Activated naive CD4-positive, alpha-beta T cell treated with anti-CD3 and anti-CD28 coated beads, Interleukin-2, amount 50 U/mL, for 24 hours (primary cell): ENCODE results near the gene ITGA5.

Source experiments
- H3K27ac Mint-ChIP-seq: one replicate; pipeline ENCODE4 v1.8.0; 2021; ENCODE audit warnings: mild to moderate bottlenecking, mixed read lengths
- H3K27me3 Mint-ChIP-seq: one replicate; pipeline ENCODE4 v1.8.0; 2021; ENCODE audit warnings: mixed read lengths
- H3K36me3 Mint-ChIP-seq: one replicate; pipeline ENCODE4 v1.8.0; 2021; ENCODE audit warnings: mixed read lengths
- H3K4me1 Mint-ChIP-seq: one replicate; pipeline ENCODE4 v1.8.0; 2021; ENCODE audit warnings: mixed read lengths
- H3K4me3 Mint-ChIP-seq: one replicate; pipeline ENCODE4 v1.8.0; 2021; ENCODE audit warnings: mild to moderate bottlenecking, mixed read lengths
- H3K9me3 Mint-ChIP-seq: one replicate; pipeline ENCODE4 v1.8.0; 2021; ENCODE audit warnings: mixed read lengths

Gene ITGA5

DNA sequence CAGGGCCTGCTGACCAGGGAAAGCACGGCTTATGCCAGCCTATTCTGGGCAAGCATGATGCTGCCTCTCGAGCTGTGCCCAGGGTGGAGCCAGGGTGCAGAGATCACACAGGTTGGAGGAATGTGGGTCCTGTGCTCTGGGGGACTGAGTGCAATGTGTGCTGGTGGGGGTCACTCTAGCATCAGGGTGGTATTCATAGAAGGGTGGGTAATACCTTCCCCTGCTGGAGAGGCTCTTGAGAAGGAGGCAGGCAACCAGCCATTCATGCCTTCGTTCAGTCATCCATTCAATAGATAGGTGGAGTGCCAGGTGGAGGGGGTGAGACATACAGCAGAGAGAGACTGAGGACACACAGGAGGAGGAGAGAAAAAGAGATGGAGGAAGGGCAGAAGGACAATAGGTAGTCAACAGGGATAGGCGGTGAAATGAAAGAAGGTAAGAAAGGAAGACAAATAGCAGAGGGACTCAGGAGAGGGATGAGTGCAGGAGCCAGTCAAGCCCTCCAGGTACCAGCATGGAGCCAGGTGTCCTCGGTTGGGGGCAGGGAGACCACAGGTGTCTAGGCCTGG, 29.4 kb downstream of the ITGA5 start:
- no peaks in the 10 kb centered on the region for H3K9me3 Mint-ChIP-seq
- H3K27me3 Mint-ChIP-seq = no peaks in the 10 kb centered on the region
- peaks cover 37% of the 10 kb centered on the region for H3K4me1 Mint-ChIP-seq
- H3K27ac Mint-ChIP-seq = no peak overlapping the region
- H3K36me3 Mint-ChIP-seq = peaks cover 3% of the 10 kb centered on the region
- H3K4me3 Mint-ChIP-seq = peak overlapping the region; percentile 59

DNA sequence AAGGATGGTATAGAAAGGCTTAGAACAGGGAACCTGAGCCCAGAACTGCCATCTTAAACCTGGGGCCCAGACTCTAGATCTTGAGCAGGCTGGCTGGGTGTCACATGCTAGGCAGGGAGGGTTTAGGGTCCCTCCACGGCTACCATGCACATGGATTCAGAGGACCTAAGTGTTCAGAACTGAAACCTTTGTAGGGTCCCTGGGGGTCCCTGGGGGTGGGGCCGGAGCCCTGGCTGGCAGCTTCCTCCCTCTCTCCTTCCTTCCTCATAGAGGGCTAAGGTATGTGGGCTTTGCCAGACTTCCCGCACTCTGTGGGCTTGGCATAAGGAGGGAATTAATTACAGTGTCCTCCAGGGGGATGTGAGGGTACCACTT, 29.9 kb downstream of the ITGA5 start:
- H3K9me3 Mint-ChIP-seq = no peaks in the 10 kb centered on the region
- H3K4me1 Mint-ChIP-seq = peaks cover 32% of the 10 kb centered on the region
- peaks cover 3% of the 10 kb centered on the region for H3K36me3 Mint-ChIP-seq
- no peak overlapping the region for H3K4me3 Mint-ChIP-seq
- no peaks in the 10 kb centered on the region for H3K27me3 Mint-ChIP-seq
- no peak overlapping the region for H3K27ac Mint-ChIP-seq

DNA sequence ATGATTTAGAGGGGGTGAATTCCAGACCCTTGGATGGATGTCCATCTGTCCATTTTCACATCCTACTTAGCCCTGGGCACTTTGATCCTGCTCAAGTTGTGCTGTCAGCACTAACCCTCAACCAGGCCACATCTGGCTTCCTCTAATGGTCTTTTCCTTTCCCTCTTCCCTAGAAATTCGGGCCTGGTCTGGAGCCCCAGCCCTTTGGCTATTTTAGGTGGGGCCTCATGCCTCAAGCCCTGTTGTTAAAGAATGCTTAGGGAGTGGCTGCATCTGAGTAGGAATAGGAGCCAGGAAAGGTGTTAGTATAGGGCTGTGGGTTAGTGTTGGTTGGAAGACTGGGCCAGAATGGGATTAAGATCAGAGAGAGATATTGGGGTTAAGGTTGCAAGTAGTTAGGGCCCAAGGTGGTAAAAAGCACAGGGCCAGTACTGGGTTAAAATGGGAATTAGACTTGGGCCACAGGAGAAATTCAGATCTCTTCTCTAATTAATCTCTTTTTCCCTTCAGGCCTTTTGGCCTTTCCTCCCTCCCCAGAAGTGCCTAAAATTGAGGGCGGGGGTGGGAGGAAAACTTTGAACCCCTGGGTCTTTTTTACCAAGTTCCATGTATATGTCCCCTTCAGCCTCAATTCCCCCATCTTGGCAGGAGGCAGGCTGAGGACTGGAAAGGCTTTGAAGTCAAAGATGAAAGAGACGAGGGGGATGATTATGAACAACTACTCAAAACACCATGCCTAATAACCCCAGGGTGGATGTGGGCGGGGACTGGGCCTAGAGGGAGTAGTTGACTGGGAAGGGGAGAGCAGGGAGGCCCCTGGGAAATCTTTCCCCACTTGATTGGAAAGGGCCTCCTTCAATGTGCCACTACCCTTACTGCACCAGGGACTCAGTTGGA, 30.6 kb downstream of the ITGA5 start:
- no peak overlapping the region for H3K4me3 Mint-ChIP-seq
- peak overlapping the region; percentile 51 for H3K27ac Mint-ChIP-seq
- peaks cover 2% of the 10 kb centered on the region for H3K36me3 Mint-ChIP-seq
- H3K9me3 Mint-ChIP-seq = no peaks in the 10 kb centered on the region
- peaks cover 25% of the 10 kb centered on the region for H3K4me1 Mint-ChIP-seq
- H3K27me3 Mint-ChIP-seq = no peaks in the 10 kb centered on the region

DNA sequence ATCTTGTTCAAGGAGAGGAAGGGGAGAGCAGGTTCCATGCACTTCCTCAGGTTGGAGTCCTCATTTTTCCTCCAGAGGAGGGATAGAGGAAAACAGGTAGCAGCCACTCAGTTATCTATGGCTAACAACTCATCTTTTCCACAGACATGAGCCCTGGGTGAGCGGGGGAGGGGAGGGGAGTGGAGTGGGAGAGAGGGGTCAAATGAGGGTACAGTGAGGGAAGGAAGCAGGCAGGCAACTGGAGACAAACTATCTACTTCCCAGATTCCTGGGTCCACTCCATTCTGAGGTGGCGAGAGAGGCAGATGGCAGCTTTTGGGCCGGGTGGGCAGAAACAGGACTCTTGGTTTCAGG, 32.0 kb downstream of the ITGA5 start:
- Mint-ChIP-seq H3K9me3 (no peaks in the 10 kb centered on the region), H3K27me3 (no peaks in the 10 kb centered on the region), H3K36me3 (peaks cover 2% of the 10 kb centered on the region), H3K27ac (no peak overlapping the region), H3K4me3 (no peak overlapping the region), H3K4me1 (peaks cover 22% of the 10 kb centered on the region)

DNA sequence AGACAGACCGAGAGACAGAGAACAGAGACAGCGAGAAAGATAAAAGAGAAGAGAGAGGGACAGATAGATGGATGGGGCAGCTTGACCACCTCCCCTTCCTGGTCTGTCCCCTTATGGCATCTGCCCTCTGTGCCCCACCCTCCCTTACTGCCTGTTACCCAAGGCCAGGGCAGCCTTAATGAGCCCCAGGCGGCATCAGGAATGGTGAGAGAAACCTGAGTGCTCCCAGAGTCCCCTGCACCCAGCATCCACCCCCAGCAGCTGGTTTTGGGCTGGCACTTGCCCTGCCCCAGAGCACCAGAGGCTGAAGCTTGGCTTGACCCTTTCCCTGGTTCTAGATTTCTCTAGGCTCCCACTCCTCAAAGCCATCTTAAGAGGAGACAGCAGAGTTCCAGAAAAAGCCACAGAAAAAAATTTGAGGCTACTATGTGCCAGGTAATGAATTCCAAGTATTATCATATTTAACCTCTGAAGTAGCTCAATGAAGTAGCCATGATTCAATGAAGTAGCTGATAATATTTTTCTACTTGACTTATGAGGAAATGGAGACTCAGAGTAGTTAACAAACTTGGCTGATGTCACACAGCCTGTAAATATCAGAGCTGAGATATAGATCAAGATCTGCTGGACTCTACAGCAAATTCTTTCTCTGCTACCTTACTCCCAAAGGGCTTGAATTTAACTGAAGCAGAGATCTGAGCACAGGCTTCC, 32.5 kb downstream of the ITGA5 start:
- Mint-ChIP-seq H3K36me3 (no peaks in the 10 kb centered on the region), H3K27ac (no peak overlapping the region), H3K4me3 (no peak overlapping the region), H3K4me1 (peaks cover 17% of the 10 kb centered on the region), H3K27me3 (no peaks in the 10 kb centered on the region), H3K9me3 (no peaks in the 10 kb centered on the region)

DNA sequence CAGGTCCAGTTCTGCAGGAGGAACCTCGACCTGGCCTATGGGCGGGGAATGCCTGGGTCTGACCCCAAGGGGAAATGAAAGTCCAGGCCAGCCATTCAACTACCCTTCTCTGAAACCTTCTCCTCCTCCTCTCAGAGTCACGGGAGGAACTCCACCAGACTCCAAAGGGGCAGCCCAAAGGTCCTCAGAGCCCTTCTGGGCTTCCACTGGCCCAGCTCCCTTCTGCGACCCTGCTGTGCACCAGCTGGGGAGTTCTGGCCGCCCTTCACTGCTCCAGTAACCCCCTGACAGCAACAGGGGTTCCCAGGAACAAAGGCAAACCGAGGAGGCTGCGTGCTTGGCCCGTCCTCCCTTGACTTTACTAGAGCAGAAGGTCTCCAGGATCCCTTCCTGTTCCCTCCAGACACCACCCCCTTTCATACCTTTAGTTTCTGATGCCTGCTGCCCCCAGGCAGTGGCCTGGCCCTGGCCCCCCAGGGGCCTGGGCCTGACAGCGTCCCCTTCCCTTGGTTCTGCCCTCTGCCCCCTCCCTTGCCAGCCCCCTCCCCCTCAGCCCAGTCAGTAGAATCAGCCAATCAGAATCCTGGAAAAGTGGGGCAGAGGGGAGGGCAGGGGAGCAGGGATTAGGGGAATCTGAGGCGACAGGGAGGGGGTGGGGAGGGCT, 33.7 kb downstream of the ITGA5 start:
- peaks cover 13% of the 10 kb centered on the region for H3K4me1 Mint-ChIP-seq
- H3K9me3 Mint-ChIP-seq = no peaks in the 10 kb centered on the region
- no peaks in the 10 kb centered on the region for H3K27me3 Mint-ChIP-seq
- H3K36me3 Mint-ChIP-seq = no peaks in the 10 kb centered on the region
- H3K4me3 Mint-ChIP-seq = no peak overlapping the region
- H3K27ac Mint-ChIP-seq = no peak overlapping the region

DNA sequence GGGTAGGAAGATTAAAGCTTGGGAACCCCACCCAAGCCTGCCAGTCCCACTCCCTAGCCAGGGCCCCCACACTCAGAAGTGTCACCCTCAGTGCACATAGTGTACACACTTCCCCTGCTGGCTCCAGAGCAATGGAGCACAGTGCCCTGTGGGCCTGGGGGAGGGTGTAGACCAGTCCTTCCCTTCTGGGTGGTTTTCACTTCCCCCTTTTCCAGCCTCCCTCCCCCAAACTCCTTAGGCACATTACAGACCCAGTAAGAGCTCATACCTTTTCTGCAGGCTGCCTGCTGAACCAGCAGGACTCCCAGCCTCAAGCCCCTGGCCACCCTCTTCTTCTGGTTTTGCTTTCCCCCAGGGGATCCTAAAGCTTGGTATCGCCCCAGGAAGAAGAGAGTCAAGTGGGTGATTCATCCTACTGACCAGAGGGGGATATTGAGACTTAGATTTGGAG, 34.5 kb downstream of the ITGA5 start, which contains the start of gene ZNF385A:
TSS of gene ZNF385A (minus strand) at position 143 of the 451 bp plus-strand sequence. CDS start 219 bp downstream, outside the sequence.
- Mint-ChIP-seq H3K36me3 (no peaks in the 10 kb centered on the region), H3K27ac (no peak within 1 kb of the TSS), H3K4me3 (no peak within 1 kb of the TSS), H3K27me3 (no peaks in the 10 kb centered on the region), H3K9me3 (no peaks in the 10 kb centered on the region), H3K4me1 (peaks cover 11% of the 10 kb centered on the region)

DNA sequence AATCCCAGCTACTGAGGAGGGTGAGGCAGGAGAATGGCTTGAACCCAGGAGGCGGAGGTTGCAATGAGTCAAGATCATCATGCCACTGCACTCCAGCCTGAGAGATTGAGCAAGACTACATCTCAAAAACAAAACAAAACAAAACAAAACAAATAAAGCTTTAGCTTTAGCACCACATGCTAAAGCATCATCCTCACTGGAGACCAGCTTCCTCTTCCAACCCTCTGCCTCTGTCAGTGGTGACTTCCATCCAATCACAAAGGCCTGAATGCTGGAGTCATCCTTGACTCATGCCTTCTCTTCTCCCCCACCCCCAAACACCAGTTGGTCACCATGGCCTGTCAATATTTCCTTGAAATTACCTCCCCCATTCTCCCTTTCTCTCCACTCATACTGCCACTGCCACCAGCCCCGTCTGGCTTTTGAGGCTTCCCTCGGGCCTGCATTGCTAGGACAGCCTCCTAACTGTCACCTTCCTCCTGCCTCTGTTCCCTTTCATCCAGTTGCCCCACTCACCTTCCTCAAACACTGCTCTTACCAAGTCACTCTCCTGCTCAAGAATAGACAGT, 35.9 kb downstream of the ITGA5 start:
- Mint-ChIP-seq H3K4me3 (no peak overlapping the region), H3K27me3 (no peaks in the 10 kb centered on the region), H3K36me3 (no peaks in the 10 kb centered on the region), H3K27ac (peak overlapping the region; percentile 72), H3K9me3 (no peaks in the 10 kb centered on the region), H3K4me1 (peaks cover 10% of the 10 kb centered on the region)

DNA sequence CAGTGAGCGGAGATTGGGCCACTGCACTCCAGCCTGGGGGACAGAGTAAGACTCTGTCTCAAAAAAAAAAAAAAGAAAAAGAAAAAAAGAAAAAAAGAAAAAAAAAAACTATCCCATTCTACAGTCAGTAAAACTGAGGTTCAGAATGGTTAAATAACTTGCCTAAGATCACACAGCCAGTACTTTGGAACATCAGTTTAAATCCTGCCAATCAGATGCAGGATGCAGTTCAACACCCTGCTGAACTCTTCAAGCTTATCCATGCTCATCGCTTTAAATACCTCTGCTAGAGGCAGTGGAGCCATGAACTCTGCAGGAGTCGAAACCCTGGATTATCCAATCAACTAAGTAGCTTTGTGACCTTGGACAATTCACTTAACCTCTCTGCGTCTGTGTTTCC, 37.9 kb downstream of the ITGA5 start:
- Mint-ChIP-seq H3K36me3 (no peaks in the 10 kb centered on the region), H3K27me3 (no peaks in the 10 kb centered on the region), H3K4me1 (peaks cover 5% of the 10 kb centered on the region), H3K9me3 (no peaks in the 10 kb centered on the region), H3K4me3 (no peak overlapping the region), H3K27ac (no peak overlapping the region)

DNA sequence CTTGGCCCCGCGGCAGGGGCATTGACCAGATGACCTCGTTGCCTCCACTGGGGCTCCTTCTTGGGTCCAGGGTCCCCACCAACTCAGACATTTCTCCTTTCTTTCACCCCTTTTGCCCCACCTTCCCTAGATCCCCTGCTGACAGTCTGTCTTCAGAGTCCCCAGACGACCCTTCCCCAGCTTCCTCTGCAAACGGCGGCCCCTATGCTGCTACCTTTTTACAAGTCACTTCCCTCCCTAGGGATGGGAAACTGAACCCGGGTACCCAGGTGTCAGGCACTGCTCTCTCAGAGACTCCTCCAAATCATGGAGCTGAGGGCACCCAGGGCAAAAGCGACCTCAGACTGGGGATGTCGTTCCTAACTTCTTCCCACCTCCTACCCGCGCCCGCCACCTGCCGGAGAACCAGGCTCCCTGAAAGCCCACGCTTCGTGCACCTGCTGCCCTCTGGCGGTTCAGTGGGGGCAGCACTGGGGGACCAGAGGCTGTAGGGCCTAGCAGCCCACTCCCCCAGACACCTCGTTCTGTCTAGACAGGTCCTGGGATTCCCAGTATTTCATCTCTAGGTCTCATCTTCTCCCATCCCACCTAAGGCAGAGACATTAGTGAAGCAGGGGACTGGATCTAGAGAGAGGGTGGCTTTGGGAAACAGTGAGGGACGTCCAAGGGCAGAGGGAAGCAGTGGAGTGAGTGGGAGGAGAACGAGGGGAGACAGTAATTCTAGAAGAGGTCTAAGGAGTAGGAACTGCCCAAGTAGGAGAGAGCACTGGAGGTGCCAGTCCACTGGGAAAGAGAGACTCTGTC, 39.5 kb downstream of the ITGA5 start:
- Mint-ChIP-seq H3K4me1 (peaks cover 5% of the 10 kb centered on the region), H3K27me3 (no peaks in the 10 kb centered on the region), H3K27ac (peak overlapping the region; percentile 23), H3K9me3 (no peaks in the 10 kb centered on the region), H3K36me3 (no peaks in the 10 kb centered on the region), H3K4me3 (peak overlapping the region; percentile 49)

DNA sequence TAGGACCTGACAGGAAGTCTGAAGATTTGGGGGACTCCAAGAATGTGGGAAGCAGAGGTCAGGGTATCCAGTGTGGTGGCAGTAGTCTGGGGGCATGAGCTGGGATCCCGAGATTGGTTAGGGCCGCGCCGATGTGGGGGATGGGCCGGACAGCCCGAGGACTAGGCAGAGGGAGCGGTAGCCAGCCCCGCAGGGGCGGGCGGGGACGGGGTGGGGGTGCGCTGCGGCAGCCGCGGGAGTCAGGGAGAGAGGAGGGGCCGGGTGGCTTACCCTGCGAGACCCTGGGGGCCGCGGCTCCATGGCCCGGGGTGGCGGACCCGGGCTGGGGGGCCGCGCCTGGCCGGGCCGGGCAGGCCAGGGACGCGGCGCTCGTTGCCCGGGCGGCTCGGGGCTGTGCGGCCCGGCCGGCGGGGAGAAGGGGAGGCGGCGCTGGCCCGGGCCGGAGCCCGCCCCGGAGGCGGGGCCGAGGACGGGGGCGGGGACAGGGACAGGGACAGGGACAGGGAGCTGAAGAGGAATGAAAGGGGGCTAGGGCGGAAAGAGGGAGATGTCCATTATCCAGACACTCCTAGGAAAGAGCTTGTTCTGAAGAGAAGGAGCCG, 40.2 kb downstream of the ITGA5 start:
- H3K36me3 Mint-ChIP-seq = no peaks in the 10 kb centered on the region
- peaks cover 5% of the 10 kb centered on the region for H3K4me1 Mint-ChIP-seq
- H3K9me3 Mint-ChIP-seq = no peaks in the 10 kb centered on the region
- H3K27me3 Mint-ChIP-seq = no peaks in the 10 kb centered on the region
- no peak overlapping the region for H3K27ac Mint-ChIP-seq
- no peak overlapping the region for H3K4me3 Mint-ChIP-seq

DNA sequence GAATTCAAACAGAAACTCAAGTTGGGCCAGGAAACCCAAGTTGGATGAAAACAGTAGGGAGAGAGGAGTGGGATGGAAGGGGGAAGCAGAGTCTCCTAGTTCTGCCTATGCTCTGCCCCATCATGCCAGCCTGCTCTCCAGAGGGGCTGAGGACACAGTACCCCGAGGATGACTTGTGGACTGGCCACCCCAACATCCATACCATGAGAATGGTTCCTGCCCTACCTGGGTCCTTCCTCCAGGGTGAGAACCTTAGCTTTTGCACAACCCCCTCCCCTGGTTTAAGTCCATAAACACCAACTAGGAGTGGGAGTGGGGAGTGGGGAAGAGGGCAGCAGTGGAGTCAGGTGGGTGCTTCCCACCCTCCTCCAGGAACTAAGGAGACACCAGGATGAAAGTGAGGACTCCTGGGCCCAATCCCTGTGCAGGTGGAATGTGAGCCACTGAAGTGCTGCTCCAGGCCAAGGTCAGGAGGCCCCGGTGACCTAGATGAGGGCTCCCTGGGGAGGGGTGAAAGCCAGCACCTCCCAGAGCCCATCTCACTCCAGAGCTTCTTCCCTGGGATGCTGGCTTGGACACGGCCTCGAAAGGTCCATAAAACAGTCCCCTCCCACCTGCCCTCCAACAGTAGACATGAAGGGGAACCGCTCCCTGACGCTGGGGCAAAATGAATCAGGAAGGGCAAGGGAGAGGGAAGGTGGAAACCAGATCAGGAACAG, 41.1 kb downstream of the ITGA5 start:
- peaks cover 12% of the 10 kb centered on the region for H3K4me1 Mint-ChIP-seq
- no peak overlapping the region for H3K27ac Mint-ChIP-seq
- H3K9me3 Mint-ChIP-seq = no peaks in the 10 kb centered on the region
- no peaks in the 10 kb centered on the region for H3K27me3 Mint-ChIP-seq
- H3K36me3 Mint-ChIP-seq = no peaks in the 10 kb centered on the region
- no peak overlapping the region for H3K4me3 Mint-ChIP-seq

DNA sequence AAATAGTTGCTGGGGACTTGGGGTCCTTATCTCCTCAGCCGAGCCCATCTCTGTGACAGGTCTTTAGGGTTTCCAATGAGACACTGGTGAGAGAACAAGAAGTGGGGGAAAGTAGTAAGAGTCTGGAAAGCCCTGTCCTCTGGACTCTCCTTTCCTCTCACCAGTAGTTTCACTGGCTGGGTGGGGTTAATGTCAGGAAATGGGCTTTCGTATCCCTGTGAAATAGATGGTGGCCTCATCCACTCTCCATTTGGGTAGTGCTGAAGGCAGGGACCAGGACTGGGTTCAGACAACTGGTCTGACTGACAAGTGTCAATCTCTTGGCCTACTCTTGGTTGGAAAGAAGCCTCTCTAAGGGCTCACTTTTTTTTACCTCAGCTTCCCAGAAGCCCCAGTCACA, 42.1 kb downstream of the ITGA5 start:
- H3K4me1 Mint-ChIP-seq = peaks cover 18% of the 10 kb centered on the region
- no peaks in the 10 kb centered on the region for H3K9me3 Mint-ChIP-seq
- no peaks in the 10 kb centered on the region for H3K36me3 Mint-ChIP-seq
- no peaks in the 10 kb centered on the region for H3K27me3 Mint-ChIP-seq
- no peak overlapping the region for H3K27ac Mint-ChIP-seq
- no peak overlapping the region for H3K4me3 Mint-ChIP-seq

DNA sequence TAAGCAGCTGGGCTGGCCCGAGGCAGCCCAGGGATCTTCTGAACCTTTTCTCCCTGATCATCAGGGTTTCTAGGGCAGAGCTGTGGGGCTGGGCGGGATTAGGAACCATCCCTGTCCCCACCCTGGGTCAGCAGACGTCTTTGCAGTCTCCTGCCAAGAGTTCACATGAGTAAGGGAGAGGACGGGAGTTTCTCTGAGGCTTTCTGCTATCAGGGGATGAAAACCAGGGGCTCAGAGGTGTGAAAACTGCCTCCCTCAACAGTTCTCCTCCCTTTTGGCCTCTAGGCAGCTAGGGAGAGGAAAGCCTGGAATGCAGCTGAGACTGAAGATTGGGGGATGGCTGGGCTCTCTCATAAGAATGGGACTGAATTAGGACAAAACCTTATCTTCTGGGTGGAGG, 42.5 kb downstream of the ITGA5 start:
- H3K9me3 Mint-ChIP-seq = no peaks in the 10 kb centered on the region
- no peak overlapping the region for H3K27ac Mint-ChIP-seq
- peaks cover 21% of the 10 kb centered on the region for H3K4me1 Mint-ChIP-seq
- no peak overlapping the region for H3K4me3 Mint-ChIP-seq
- no peaks in the 10 kb centered on the region for H3K36me3 Mint-ChIP-seq
- no peaks in the 10 kb centered on the region for H3K27me3 Mint-ChIP-seq
